H1 (cell line): ENCODE measurements around the gene CYB5R3. TPM values are rescaled to one million over a fixed set of nuclear protein-coding genes. Genes with fewer than 3 reads are reported as not detected.

Experiments
- CTCF ChIA-PET: fragments of 300-600 bp; sonication (Branson Sonifier 250); formaldehyde crosslinking; loops from one replicate; lab custom pipeline; 2021; ENCODE audit not compliant: partially characterized antibody; lab: Charles Lee
- POLR2A ChIA-PET: fragments of 300-600 bp; sonication (Branson Sonifier 250); formaldehyde crosslinking; loops from one replicate; lab custom pipeline; 2021; ENCODE audit warnings: inconsistent platforms; ENCODE audit not compliant: partially characterized antibody; lab: Charles Lee
- DNase-seq, 2 experiments: peaks; one replicate each; pipeline versions ENCODE4 v3.0.0 to v3.0.0-alpha.2; 2010 to 2022; ENCODE audit warnings: low spot score in 2 of 2, low read depth in 1 of 2, mixed read lengths in 1 of 2
- FAIRE-seq: peaks from 2 replicates; lab custom pipeline; 2011; peaks lifted over from hg19 to GRCh38; lab: Jason Lieb, UNC
- H2AFZ ChIP-seq: 2 replicates; pipeline ENCODE4 v1.8.1; 2012; ENCODE audit warnings: low read length, inconsistent platforms
- H2AK5ac ChIP-seq: 2 replicates; pipeline ENCODE4 v1.6.1; 2013; ENCODE audit warnings: low read depth, low read length
- H2BK120ac ChIP-seq: replicated peaks from 2 replicates; pipeline ENCODE3; 2013; ENCODE audit warnings: low read depth, low read length, inconsistent platforms
- H2BK12ac ChIP-seq: 2 replicates; pipeline ENCODE4 v1.6.1; 2013; ENCODE audit warnings: low read depth, low read length
- H2BK15ac ChIP-seq: 2 replicates; pipeline ENCODE4 v1.6.1; 2013; ENCODE audit warnings: low read length
- H2BK20ac ChIP-seq: 2 replicates; pipeline ENCODE4 v1.6.1; 2013; ENCODE audit warnings: low read length
- H2BK5ac ChIP-seq: 2 replicates; pipeline ENCODE4 v1.6.1; 2013; ENCODE audit warnings: low read depth, low read length
- H3K14ac ChIP-seq: 2 replicates; pipeline ENCODE4 v1.6.1; 2013; ENCODE audit warnings: inconsistent platforms; ENCODE audit not compliant: insufficient read length
- H3K18ac ChIP-seq: 2 replicates; pipeline ENCODE4 v1.6.1; 2013; ENCODE audit warnings: low read length; ENCODE audit errors: extremely low read depth
- H3K23ac ChIP-seq: 2 replicates; pipeline ENCODE4 v1.6.1; 2013; ENCODE audit warnings: inconsistent platforms; ENCODE audit not compliant: insufficient read length
- H3K23me2 ChIP-seq: 2 replicates; pipeline ENCODE4 v1.6.1; 2013; ENCODE audit warnings: low read depth, low read length
- H3K27ac ChIP-seq: 2 replicates; pipeline ENCODE4 v1.6.1; 2011; ENCODE audit warnings: low read depth, low read length, inconsistent platforms
- H3K27me3 ChIP-seq, 4 experiments: replicated peaks in 1 of 4; 1 replicate in 1 of 4; 2 replicates in 3 of 4; pipeline versions ENCODE4 v1.6.1 to v1.8.1; 2011 to 2013; ENCODE audit warnings: low read length in 3 of 4, mild to moderate bottlenecking in 3 of 4, inconsistent platforms in 2 of 4, mixed read lengths in 2 of 4, moderate library complexity in 1 of 4; ENCODE audit not compliant: control insufficient read depth in 3 of 4, insufficient read depth in 3 of 4; ENCODE audit errors: extremely low read depth in 1 of 4
- H3K36me3 ChIP-seq, 4 experiments: 2 replicates each; pipeline versions ENCODE4 v1.6.1 to v1.8.1; 2011 to 2013; ENCODE audit warnings: mild to moderate bottlenecking in 4 of 4, low read length in 3 of 4, moderate library complexity in 2 of 4, control low read depth in 1 of 4, inconsistent platforms in 1 of 4; ENCODE audit not compliant: insufficient read depth in 4 of 4, control insufficient read depth in 2 of 4
- H3K4ac ChIP-seq: replicated peaks from 2 replicates; pipeline ENCODE3; 2013; ENCODE audit warnings: low read length, low read depth, mixed read lengths, inconsistent platforms; ENCODE audit not compliant: insufficient read length
- H3K4me1 ChIP-seq, 4 experiments: replicated peaks in 1 of 4; 1 replicate in 1 of 4; 2 replicates in 3 of 4; pipeline versions ENCODE4 v1.6.1 to v1.8.1; 2011 to 2013; ENCODE audit warnings: low read length in 3 of 4, inconsistent platforms in 2 of 4, mixed read lengths in 1 of 4; ENCODE audit not compliant: insufficient read depth in 4 of 4, control insufficient read depth in 3 of 4
- H3K4me2 ChIP-seq, 2 experiments: 2 replicates each; pipeline versions ENCODE4 v1.6.1 to v1.8.1; 2011 to 2013; ENCODE audit warnings: low read depth in 2 of 2, low read length in 2 of 2, control low read depth in 1 of 2, inconsistent platforms in 1 of 2, mild to moderate bottlenecking in 1 of 2; ENCODE audit not compliant: insufficient read depth in 1 of 2
- H3K4me3 ChIP-seq, 4 experiments: fragments of 200-600, 300-600 bp in 1 of 4; sonication (generic), shearing (Covaris generic), sonication (Bioruptor Twin) in 1 of 4; 2 replicates each; pipeline versions ENCODE4 v1.5.1 to v1.8.1; 2011 to 2016; ENCODE audit warnings: low read length in 4 of 4, low read depth in 3 of 4, control low read depth in 2 of 4, inconsistent platforms in 2 of 4, mild to moderate bottlenecking in 2 of 4, mixed read lengths in 1 of 4, moderate library complexity in 1 of 4; ENCODE audit not compliant: insufficient read depth in 2 of 4; ENCODE audit errors: extremely low read depth in 1 of 4
- H3K56ac ChIP-seq: replicated peaks from 2 replicates; pipeline ENCODE3; 2013; ENCODE audit warnings: low read depth, mild to moderate bottlenecking, mixed read lengths, low read length, inconsistent platforms; ENCODE audit not compliant: insufficient read length
- H3K79me1 ChIP-seq: 2 replicates; pipeline ENCODE4 v1.6.1; 2013; ENCODE audit warnings: low read depth, low read length, control low read depth
- H3K79me2 ChIP-seq, 2 experiments: 2 replicates each; pipeline versions ENCODE4 v1.6.1 to v1.8.1; 2012 to 2013; ENCODE audit warnings: low read length in 2 of 2, mild to moderate bottlenecking in 2 of 2, inconsistent platforms in 1 of 2; ENCODE audit not compliant: insufficient read depth in 2 of 2, control insufficient read depth in 1 of 2
- H3K9ac ChIP-seq, 4 experiments: replicated peaks in 1 of 4; 1 replicate in 1 of 4; 2 replicates in 3 of 4; pipeline versions ENCODE4 v1.6.1 to v1.8.1; 2011 to 2013; ENCODE audit warnings: low read depth in 3 of 4, low read length in 3 of 4, control low read depth in 2 of 4, mild to moderate bottlenecking in 2 of 4, moderate library complexity in 2 of 4, inconsistent platforms in 1 of 4; ENCODE audit errors: extremely low read depth in 1 of 4
- H3K9me3 ChIP-seq, 2 experiments: 2 replicates each; pipeline versions ENCODE4 v1.6.1 to v1.8.1; 2012 to 2013; ENCODE audit warnings: mild to moderate bottlenecking in 2 of 2, moderate library complexity in 2 of 2, control low read depth in 1 of 2, inconsistent platforms in 1 of 2, low read depth in 1 of 2, low read length in 1 of 2, mixed read lengths in 1 of 2; ENCODE audit not compliant: insufficient read depth in 2 of 2
- H4K20me1 ChIP-seq, 2 experiments: replicated peaks in 1 of 2; 2 replicates each; pipeline versions ENCODE3 to v1.8.1; 2011 to 2013; ENCODE audit warnings: inconsistent platforms in 2 of 2, low read length in 2 of 2, mild to moderate bottlenecking in 1 of 2; ENCODE audit not compliant: insufficient read depth in 2 of 2, control insufficient read depth in 1 of 2
- H4K5ac ChIP-seq: 2 replicates; pipeline ENCODE4 v1.6.1; 2013; ENCODE audit warnings: low read length, low read depth, mixed read lengths, inconsistent platforms; ENCODE audit not compliant: insufficient read length
- H4K8ac ChIP-seq: 2 replicates; pipeline ENCODE4 v1.8.0; 2013; ENCODE audit warnings: mild to moderate bottlenecking, moderate library complexity, low read length, inconsistent platforms; ENCODE audit not compliant: insufficient read depth; ENCODE audit errors: extremely low read depth
- H4K91ac ChIP-seq: replicated peaks from 2 replicates; pipeline ENCODE3; 2013; ENCODE audit warnings: low read length, mixed read lengths, inconsistent platforms; ENCODE audit not compliant: insufficient read length
- ASH2L ChIP-seq: fragments of 200-600, 300-600 bp; sonication (generic); IDR thresholded peaks from one replicate; pipeline ENCODE4 v1.7.1; 2017; ENCODE audit warnings: low read length
- EGR1 ChIP-seq: IDR thresholded peaks from 2 replicates; pipeline ENCODE4 v1.6.1; 2011; ENCODE audit warnings: low read depth, low read length, borderline replicate concordance
- MAFK ChIP-seq: IDR thresholded peaks from 2 replicates; pipeline ENCODE4 v1.6.1; 2012; ENCODE audit warnings: low read depth, mild to moderate bottlenecking, improper control_type of control experiment, low read length
- SIRT6 ChIP-seq: IDR thresholded peaks from one replicate; pipeline ENCODE4 v1.7.1; 2012; ENCODE audit warnings: low read length, inconsistent platforms
- TAF7 ChIP-seq: optimal IDR thresholded peaks from 2 replicates; pipeline ENCODE3; 2011; ENCODE audit warnings: low read depth, mild to moderate bottlenecking, inconsistent platforms, low read length, moderate library complexity, borderline replicate concordance
- WGBS, 2 experiments: shearing (Covaris generic) in 1 of 2; methylation state at CpG; one replicate each; pipeline versions ENCODE4 v1.1.6 to v1.1.7; 2013 to 2015; ENCODE audit warnings: low lambda C conversion rate in 2 of 2, mixed read lengths in 2 of 2, inconsistent platforms in 1 of 2, low coverage in 1 of 2, missing lambda C conversion rate in 1 of 2; ENCODE audit not compliant: insufficient replicate concordance in 2 of 2, insufficient coverage in 1 of 2, insufficient read length in 1 of 2; ENCODE audit errors: extremely low coverage in 1 of 2, missing lambda C conversion rate in 1 of 2; 5-methylcytosine and 5-hydroxymethylcytosine counted together
- polyA plus RNA-seq, 7 experiments: library from polyadenylated mRNA; depleted of rRNA in 3 of 7; stranded (reverse) in 5 of 7; unstranded in 2 of 7; fragments of >200 nt in 5 of 7; fragments of 200-250 nt in 2 of 7; gene quantifications; 1 replicate in 5 of 7; 2 replicates in 1 of 7; 4 replicates in 1 of 7; pipeline versions ENCODE4 v1.2.1 to v1.2.3, GENCODE V29; 2011 to 2013; ENCODE audit warnings: missing spikeins in 2 of 7, mixed read lengths in 2 of 7
- total RNA-seq: library from RNA; stranded (reverse); fragmentation: NEBNext Ultra II Directional; extraction: Animal tissue kit (Norgen Biotek cat#: 25700); gene quantifications from 2 replicates; pipeline ENCODE4 v1.2.1, GENCODE V29; 2021

The CYB5R3 gene
- total and polyA plus RNA-seq, 2 of the 8 experiments (the other 6 are each of a cell fraction or from before 2014, with no cell fraction given): 75.3 to 113 TPM

- Histone ChIP-seq H3K79me2 (peaks cover 0 to 34% of the 10 kb centered on the region in 2 experiments; a peak in 2 of 4 replicates), H3K56ac (no peak overlapping the region), H3K18ac (no peak overlapping the region), H3K4me2 (peak overlapping the region; percentile 93 to 99), H3K4me3 (peak overlapping the region in 3 of 4 experiments; percentile 82 to 92 (median 87); a peak in 3 of 8 replicates), H3K9me3 (no peaks in the 10 kb centered on the region), H3K23me2 (peaks cover 8% of the 10 kb centered on the region), H2AK5ac (no peak overlapping the region; the same call in 1 of the 2 replicates), H3K36me3 (no peaks in the 10 kb centered on the region), H3K14ac (no peak overlapping the region), H4K8ac (no peak overlapping the region), H3K9ac (no peak overlapping the region), H3K4ac (no peak overlapping the region), H3K23ac (no peak overlapping the region), H2BK5ac (no peak overlapping the region), H2BK12ac (0 out of 2 replicates have a peak overlapping the region, but pooled peaks have one; percentile 45), H4K91ac (no peak overlapping the region), H2BK120ac (no peak overlapping the region), H4K5ac (no peak overlapping the region), H3K4me1 (peaks cover 5 to 28% (median 20%) of the 10 kb centered on the region in 4 experiments), H3K27ac (no peak overlapping the region), H3K79me1 (peaks cover 22% of the 10 kb centered on the region), H2BK20ac (no peak overlapping the region), H2BK15ac (no peak overlapping the region), H2AFZ (no peak overlapping the region), H3K27me3 (peaks cover 0 to 2% (median 0%) of the 10 kb centered on the region in 4 experiments; a peak in 1 of 7 replicates), H4K20me1 (peaks cover 9 to 10% of the 10 kb centered on the region in 2 experiments)
- POLR2A ChIA-PET: interaction anchor here (1.3 to 9.4 kb wide), 2 partner anchors 13 to 33 kb away, joined by 3 to 74 read pairs; partner anchors contain the start of gene POLDIP3
- 88% methylated on average over 4 of the region's 4 CpGs; no CpG with 5 or more reads in 1 of the 2 experiments for WGBS, 2 experiments
- CTCF ChIA-PET: interaction anchor here (1.4 kb wide), 1 partner anchor 526 kb away, joined by 3 read pairs; no protein-coding TSS in a partner anchor
- DNase-seq (no peak), FAIRE-seq (no peak)
- no peak for TF ChIP-seq TAF7
- TF ChIP-seq EGR1: no peak
- no peak for TF ChIP-seq SIRT6
- no peak for TF ChIP-seq MAFK
- TF ChIP-seq ASH2L: no peak
These were observed 1.2 kb downstream of the CYB5R3 start for GRCh38 chr22:42648017-42648367.
